Testis (tissue), 2 donors: ENCODE measurements around the gene TBC1D1.

Experiments
- CTCF ChIP-seq, 3 experiments: fragments of 450-650 bp in 2 of 3; fragments of 200-600 bp in 1 of 3; sonication (generic) in 1 of 3; IDR thresholded peaks; one replicate each; pipeline ENCODE4 v1.5.1; 2016 to 2019; ENCODE audit warnings: antibody characterized with exemption in 3 of 3, mild to moderate bottlenecking in 2 of 3, moderate library complexity in 1 of 3
- POLR2A ChIP-seq: fragments of 450-650 bp; IDR thresholded peaks from one replicate; pipeline ENCODE4 v1.6.1; 2017; ENCODE audit warnings: antibody characterized with exemption, mild to moderate bottlenecking, moderate library complexity

GRCh38 chr4:37949636-37950426 lies 58.9 kb downstream of the TBC1D1 start:
- no peak for TF ChIP-seq CTCF (IDR thresholded peaks at IDR 0.05)
- TF ChIP-seq POLR2A = no peak
